ENCODE results near the gene RND3. TPM values are rescaled to one million over a fixed set of nuclear protein-coding genes. Genes with fewer than 3 reads are reported as not detected.

Gene RND3
- total RNA-seq, 1 donor from 2014 or later = 42.5 TPM

DNA sequence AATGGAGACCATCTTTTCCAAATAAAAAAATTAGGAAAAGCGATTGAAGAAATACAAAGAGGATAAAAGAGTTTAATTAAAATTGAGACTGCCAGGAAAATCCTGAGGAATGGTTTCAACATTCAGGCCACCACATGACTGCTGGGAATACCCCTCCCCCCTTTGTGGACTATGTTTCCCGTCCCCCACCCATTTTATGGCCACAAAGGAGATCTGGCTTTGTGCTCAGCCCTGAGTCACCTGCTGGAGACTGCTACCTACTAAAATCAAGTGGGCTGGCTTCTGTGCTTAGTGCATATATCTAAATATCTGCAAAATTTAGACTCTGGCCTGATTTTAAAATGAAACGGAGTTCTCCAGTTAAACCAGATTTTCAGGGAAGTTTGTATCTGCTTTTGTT is 10.1 kb downstream of the RND3 start:
- no peak for DNase-seq (ENCODE audit: low spot score, unreplicated experiment)
- peaks cover 26% of the 10 kb centered on the region for H3K36me3 Mint-ChIP-seq (ENCODE audit: insufficient read depth)
- H3K4me3 Mint-ChIP-seq (ENCODE audit: low read depth) = peak overlapping the region; percentile 23
- H3K27ac Mint-ChIP-seq = peak overlapping the region; percentile 81
- H3K9me3 Mint-ChIP-seq (ENCODE audit: low read depth) = no peaks in the 10 kb centered on the region
- no peak for TF ChIP-seq CTCF (IDR thresholded peaks at IDR 0.05; ENCODE audit: unreplicated experiment)
- no peaks in the 10 kb centered on the region for H3K27me3 Mint-ChIP-seq
- peaks cover 76% of the 10 kb centered on the region for H3K4me1 Mint-ChIP-seq (ENCODE audit: low read depth)

- Mint-ChIP-seq H3K4me1 (ENCODE audit: low read depth) (peaks cover 73% of the 10 kb centered on the region), H3K27ac (peak overlapping the region; percentile 81), H3K27me3 (no peaks in the 10 kb centered on the region), H3K4me3 (ENCODE audit: low read depth) (no peak overlapping the region), H3K9me3 (ENCODE audit: low read depth) (no peaks in the 10 kb centered on the region), H3K36me3 (ENCODE audit: insufficient read depth) (peaks cover 29% of the 10 kb centered on the region)
- no peak for DNase-seq (ENCODE audit: low spot score, unreplicated experiment)
- no peak for TF ChIP-seq CTCF (IDR thresholded peaks at IDR 0.05; ENCODE audit: unreplicated experiment)
These were observed 10.6 kb downstream of the RND3 start for GRCh38 chr2:150476809-150477302.

DNA sequence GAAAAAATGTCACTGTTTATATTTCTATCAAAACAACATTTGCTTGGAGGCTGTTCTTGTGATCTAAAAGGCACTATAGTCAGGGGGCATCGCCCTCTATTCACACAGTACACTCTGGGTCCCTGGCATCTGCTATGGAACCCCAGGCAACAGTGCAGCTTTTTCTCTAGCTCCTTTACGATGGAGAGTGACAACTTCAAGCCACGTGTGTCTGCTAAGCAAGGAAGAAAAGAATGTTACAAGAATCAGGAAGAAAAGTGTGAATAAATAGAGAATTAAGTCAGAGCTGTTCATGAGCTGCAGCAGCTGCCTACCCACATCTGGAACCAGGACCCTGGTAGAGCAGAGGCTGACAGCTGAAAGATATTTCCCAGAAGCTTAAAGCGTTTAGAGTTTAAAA is 11.2 kb downstream of the RND3 start:
- Mint-ChIP-seq H3K27me3 (no peaks in the 10 kb centered on the region), H3K4me3 (ENCODE audit: low read depth) (no peak overlapping the region), H3K4me1 (ENCODE audit: low read depth) (peaks cover 69% of the 10 kb centered on the region), H3K9me3 (ENCODE audit: low read depth) (no peaks in the 10 kb centered on the region), H3K36me3 (ENCODE audit: insufficient read depth) (peaks cover 35% of the 10 kb centered on the region), H3K27ac (peak overlapping the region; percentile 21)
- no peak for DNase-seq (ENCODE audit: low spot score, unreplicated experiment)
- TF ChIP-seq CTCF (IDR thresholded peaks at IDR 0.05; ENCODE audit: unreplicated experiment) = no peak

GRCh38 chr2:150475479-150476250 is 11.8 kb downstream of the RND3 start:
- DNase-seq (ENCODE audit: low spot score, unreplicated experiment) = no peak
- Mint-ChIP-seq H3K36me3 (ENCODE audit: insufficient read depth) (peaks cover 39% of the 10 kb centered on the region), H3K27me3 (no peaks in the 10 kb centered on the region), H3K9me3 (ENCODE audit: low read depth) (no peaks in the 10 kb centered on the region), H3K4me1 (ENCODE audit: low read depth) (peaks cover 70% of the 10 kb centered on the region), H3K4me3 (ENCODE audit: low read depth) (no peak overlapping the region), H3K27ac (peak overlapping the region; percentile 21)
- TF ChIP-seq CTCF (IDR thresholded peaks at IDR 0.05; ENCODE audit: unreplicated experiment) = no peak

DNA sequence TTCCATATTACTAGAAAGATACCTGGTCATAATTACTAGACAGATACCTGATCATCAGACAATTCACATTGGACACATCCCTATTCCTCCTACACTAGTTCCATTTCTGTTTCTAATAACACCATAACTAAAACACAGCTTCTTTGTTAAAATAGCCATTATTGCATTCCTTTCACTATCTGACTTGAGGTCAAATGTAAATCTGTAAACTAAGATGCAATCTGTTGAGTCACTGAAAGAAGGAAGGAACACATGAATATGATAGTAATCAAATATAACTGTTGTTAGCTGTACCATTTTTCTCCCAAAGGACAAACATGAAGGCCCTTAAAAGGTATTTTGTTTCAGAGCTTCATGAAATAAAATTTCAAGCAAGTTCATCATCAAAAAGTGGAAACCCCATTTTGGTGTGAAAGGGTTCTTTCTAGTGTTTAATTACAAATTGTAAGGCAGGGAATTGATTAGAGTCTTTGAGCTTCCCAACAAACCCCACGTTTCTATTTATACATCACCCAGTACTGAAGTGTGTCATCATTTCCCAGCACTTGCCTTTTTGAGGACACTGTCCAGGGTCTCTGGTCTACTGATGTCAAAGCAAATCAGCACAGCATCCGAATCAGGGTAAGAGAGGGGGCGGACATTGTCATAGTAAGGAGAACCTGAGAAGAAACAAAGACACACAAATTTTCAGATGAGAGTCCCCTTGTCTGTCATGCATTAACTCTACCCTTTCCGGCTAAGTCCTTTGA is 13.0 kb downstream of the RND3 start:
- Mint-ChIP-seq H3K9me3 (ENCODE audit: low read depth) (no peaks in the 10 kb centered on the region), H3K36me3 (ENCODE audit: insufficient read depth) (peaks cover 46% of the 10 kb centered on the region), H3K4me1 (ENCODE audit: low read depth) (peaks cover 63% of the 10 kb centered on the region), H3K27ac (peak overlapping the region; percentile 47), H3K4me3 (ENCODE audit: low read depth) (no peak overlapping the region), H3K27me3 (no peaks in the 10 kb centered on the region)
- DNase-seq (ENCODE audit: low spot score, unreplicated experiment) = no peak
- TF ChIP-seq CTCF (IDR thresholded peaks at IDR 0.05; ENCODE audit: unreplicated experiment) = no peak
